ENCODE data around the gene MERTK.
"Not testable (repeated sequence)": the region's sequence is repeated elsewhere in the genome, so short reads cannot be mapped to it uniquely, and the experiment has no call there.

MERTK gene

DNA sequence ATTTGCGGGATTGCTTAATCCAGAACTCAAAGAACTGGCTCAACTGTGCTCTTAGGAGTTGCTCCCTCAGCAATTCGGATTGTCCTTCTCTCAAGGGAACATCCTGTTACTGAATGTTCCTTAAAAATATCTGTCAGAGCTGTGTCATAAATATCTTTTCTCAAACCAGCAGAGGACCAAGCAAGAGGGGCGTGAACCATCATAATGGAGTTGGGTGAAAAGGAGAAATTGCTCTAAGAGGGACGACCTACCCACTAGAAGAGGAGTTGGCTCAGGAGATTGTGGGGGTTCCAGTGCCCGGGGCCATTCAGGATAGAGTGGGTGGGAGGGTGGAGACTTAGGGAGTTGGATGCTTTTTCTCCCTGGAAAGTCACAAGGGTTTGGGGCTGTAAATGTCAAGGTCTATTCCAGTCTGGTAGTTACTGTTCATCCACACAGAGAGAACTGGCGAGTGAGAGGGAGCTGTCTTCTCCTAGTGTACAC, 59.5 kb downstream of the MERTK start:
- no peak overlapping the region for H3K9ac ChIP-seq
- H3K4me3 ChIP-seq: no peak overlapping the region
- no peak overlapping the region for H3K27ac ChIP-seq
- H3K36me3 ChIP-seq: no peaks in the 10 kb centered on the region
- H4K20me1 ChIP-seq: no peaks in the 10 kb centered on the region
- H3K9me3 ChIP-seq: no peaks in the 10 kb centered on the region
- no peaks in the 10 kb centered on the region for H3K4me1 ChIP-seq
- TF ChIP-seq Cebpa-rat (IDR thresholded peaks at IDR 0.05): no peak
- no peak overlapping the region for H3K4me2 ChIP-seq
- H3K27me3 ChIP-seq: no peaks in the 10 kb centered on the region

DNA sequence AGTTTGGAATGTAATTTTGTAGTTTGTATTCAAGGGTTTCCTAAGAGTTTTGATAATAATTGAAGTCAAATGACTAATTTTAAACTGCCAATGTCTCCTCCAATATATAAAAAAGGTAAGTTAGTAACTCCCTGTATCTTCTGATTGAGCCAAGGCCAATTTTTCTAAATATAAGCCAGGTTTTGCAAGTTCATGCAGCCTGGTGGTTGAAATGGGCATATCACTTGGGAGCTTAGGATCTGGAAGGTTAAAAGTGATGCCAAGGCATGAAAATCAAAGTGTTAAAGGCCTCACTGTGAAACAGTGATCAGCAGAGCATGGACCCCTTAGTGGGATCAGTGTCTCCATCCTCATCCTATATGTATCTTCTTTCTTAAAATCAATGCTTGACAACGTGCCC, 60.5 kb downstream of the MERTK start:
- no peaks in the 10 kb centered on the region for H3K36me3 ChIP-seq
- H3K27ac ChIP-seq: no peak overlapping the region
- H3K4me1 ChIP-seq: no peaks in the 10 kb centered on the region
- H4K20me1 ChIP-seq: no peaks in the 10 kb centered on the region
- H3K4me3 ChIP-seq: no peak overlapping the region
- no peaks in the 10 kb centered on the region for H3K9me3 ChIP-seq
- no peak overlapping the region for H3K9ac ChIP-seq
- H3K27me3 ChIP-seq: no peaks in the 10 kb centered on the region
- H3K4me2 ChIP-seq: no peak overlapping the region
- no peak for TF ChIP-seq Cebpa-rat (IDR thresholded peaks at IDR 0.05)

DNA sequence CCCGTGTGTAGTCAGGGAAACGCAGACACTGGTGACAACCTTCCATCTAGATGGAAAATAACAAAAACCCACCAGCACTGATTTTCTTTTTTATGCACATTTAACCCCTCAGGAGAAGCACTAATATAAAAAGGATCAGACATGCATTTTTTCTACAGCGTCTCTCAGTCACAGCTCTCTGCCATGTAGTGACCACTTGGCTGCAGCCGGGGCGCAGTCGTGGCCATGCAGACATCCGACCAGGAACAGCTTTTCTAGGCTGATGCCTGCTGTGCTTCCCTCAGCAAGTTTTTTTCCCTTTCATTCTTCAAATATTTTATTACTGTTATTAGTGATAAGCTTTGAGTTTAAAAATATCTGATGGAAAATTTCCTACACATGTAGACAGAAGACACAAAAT, 63.3 kb downstream of the MERTK start:
- Histone ChIP-seq H3K4me2 (no peak overlapping the region), H3K27ac (no peak overlapping the region), H3K9ac (no peak overlapping the region), H3K36me3 (no peaks in the 10 kb centered on the region), H4K20me1 (no peaks in the 10 kb centered on the region), H3K4me1 (no peaks in the 10 kb centered on the region), H3K27me3 (no peaks in the 10 kb centered on the region), H3K9me3 (no peaks in the 10 kb centered on the region), H3K4me3 (no peak overlapping the region)
- TF ChIP-seq Cebpa-rat (IDR thresholded peaks at IDR 0.05): no peak

DNA sequence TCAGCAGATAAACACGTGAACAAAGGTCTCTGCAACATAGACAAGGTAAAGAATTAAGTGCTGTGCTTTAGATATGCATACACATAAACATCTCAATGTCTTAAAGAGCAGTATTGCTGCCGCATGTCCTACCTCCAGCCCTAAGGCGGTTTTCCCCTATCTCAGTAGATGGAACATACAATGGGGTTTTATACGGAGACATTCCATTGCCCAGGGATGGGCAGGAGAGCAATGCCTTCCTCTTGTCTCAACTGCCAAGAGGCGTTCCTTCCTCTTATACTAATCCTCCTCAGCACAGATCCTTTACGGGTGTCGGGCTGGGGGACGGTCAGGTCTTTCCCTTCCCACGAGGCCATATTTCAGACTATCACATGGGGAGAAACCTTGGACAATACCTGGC, 64.7 kb downstream of the MERTK start:
- H3K4me1 ChIP-seq, H3K36me3 ChIP-seq, H3K9me3 ChIP-seq, H3K4me3 ChIP-seq, H3K4me2 ChIP-seq, H4K20me1 ChIP-seq, H3K9ac ChIP-seq, H3K27ac ChIP-seq, H3K27me3 ChIP-seq: not testable (repeated sequence)

DNA sequence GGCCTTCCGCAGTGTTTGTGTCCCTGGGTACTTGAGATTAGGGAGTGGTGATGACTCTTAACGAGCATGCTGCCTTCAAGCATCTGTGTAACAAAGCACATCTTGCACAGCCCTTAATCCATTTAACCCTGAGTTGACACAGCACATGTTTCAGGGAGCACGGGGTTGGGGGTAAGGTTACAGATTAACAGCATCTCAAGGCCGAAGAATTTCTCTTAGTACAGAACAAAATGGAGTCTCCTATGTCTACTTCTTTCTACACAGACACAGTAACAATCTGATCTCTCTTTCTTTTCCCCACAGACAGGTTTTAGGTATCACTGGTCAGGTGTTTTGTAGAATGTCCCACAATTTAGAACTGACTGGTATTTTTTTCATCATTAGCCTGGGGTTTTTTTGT, 65.1 kb downstream of the MERTK start:
- not testable (repeated sequence) for H3K9me3 ChIP-seq, H3K4me2 ChIP-seq, H3K27me3 ChIP-seq, H3K36me3 ChIP-seq, H3K9ac ChIP-seq, H3K4me3 ChIP-seq, H3K4me1 ChIP-seq, H4K20me1 ChIP-seq, H3K27ac ChIP-seq

GRCh38 chr2:111965062-111965461, 66.7 kb downstream of the MERTK start:
- Histone ChIP-seq H3K4me1 (no peaks in the 10 kb centered on the region), H3K4me2 (no peak overlapping the region), H3K4me3 (no peak overlapping the region), H3K27ac (no peak overlapping the region), H4K20me1 (no peaks in the 10 kb centered on the region), H3K27me3 (no peaks in the 10 kb centered on the region), H3K36me3 (no peaks in the 10 kb centered on the region), H3K9ac (no peak overlapping the region), H3K9me3 (no peaks in the 10 kb centered on the region)
- no peak for TF ChIP-seq Cebpa-rat (IDR thresholded peaks at IDR 0.05)

GRCh38 chr2:111966241-111966640, 67.8 kb downstream of the MERTK start:
- Histone ChIP-seq H3K27ac (no peak overlapping the region), H4K20me1 (no peaks in the 10 kb centered on the region), H3K36me3 (no peaks in the 10 kb centered on the region), H3K9me3 (no peaks in the 10 kb centered on the region), H3K4me2 (no peak overlapping the region), H3K9ac (no peak overlapping the region), H3K27me3 (no peaks in the 10 kb centered on the region), H3K4me3 (no peak overlapping the region), H3K4me1 (no peaks in the 10 kb centered on the region)
- no peak for TF ChIP-seq Cebpa-rat (IDR thresholded peaks at IDR 0.05)

GRCh38 chr2:111967018-111967417, 68.6 kb downstream of the MERTK start:
- H3K9me3 ChIP-seq: no peaks in the 10 kb centered on the region
- H3K4me1 ChIP-seq: no peaks in the 10 kb centered on the region
- no peaks in the 10 kb centered on the region for H3K27me3 ChIP-seq
- H3K27ac ChIP-seq: no peak overlapping the region
- no peaks in the 10 kb centered on the region for H3K36me3 ChIP-seq
- H3K9ac ChIP-seq: no peak overlapping the region
- no peaks in the 10 kb centered on the region for H4K20me1 ChIP-seq
- H3K4me2 ChIP-seq: no peak overlapping the region
- TF ChIP-seq Cebpa-rat (IDR thresholded peaks at IDR 0.05): no peak
- H3K4me3 ChIP-seq: no peak overlapping the region

DNA sequence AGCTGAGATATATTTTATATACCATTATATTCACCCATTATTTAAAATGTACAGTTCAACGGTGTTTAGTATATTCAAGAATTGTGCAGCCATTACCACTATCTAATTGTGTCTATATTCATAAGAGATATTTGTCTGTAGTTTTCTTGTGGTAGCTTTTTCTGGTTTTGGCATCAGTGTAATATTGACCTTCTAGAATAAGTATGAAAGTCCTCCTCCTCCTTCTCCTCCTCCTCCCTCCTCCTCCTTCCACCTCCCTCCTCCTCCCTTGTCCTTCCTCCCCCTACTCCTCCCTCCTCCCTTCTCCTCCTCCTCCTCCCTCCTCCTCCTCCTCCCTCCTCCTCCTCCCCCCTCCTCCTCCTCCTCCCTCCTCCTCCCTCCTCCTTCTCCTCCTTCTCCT, 72.0 kb downstream of the MERTK start:
- no peak for TF ChIP-seq Cebpa-rat (IDR thresholded peaks at IDR 0.05)
- Histone ChIP-seq H3K36me3 (no peaks in the 10 kb centered on the region), H4K20me1 (no peaks in the 10 kb centered on the region), H3K9me3 (no peaks in the 10 kb centered on the region), H3K4me2 (no peak overlapping the region), H3K27me3 (no peaks in the 10 kb centered on the region), H3K4me3 (no peak overlapping the region), H3K4me1 (peaks cover 15% of the 10 kb centered on the region), H3K9ac (no peak overlapping the region), H3K27ac (no peak overlapping the region)

- Histone ChIP-seq H4K20me1 (no peaks in the 10 kb centered on the region), H3K36me3 (no peaks in the 10 kb centered on the region), H3K4me3 (no peak overlapping the region), H3K9me3 (peaks cover 11% of the 10 kb centered on the region), H3K4me1 (peaks cover 15% of the 10 kb centered on the region), H3K9ac (peak overlapping the region; percentile 11; the same call in 1 of the 2 replicates), H3K4me2 (peak overlapping the region; percentile 70), H3K27me3 (no peaks in the 10 kb centered on the region), H3K27ac (peak overlapping the region; percentile 62)
- TF ChIP-seq Cebpa-rat (IDR thresholded peaks at IDR 0.05): no peak
These were observed 74.7 kb downstream of the MERTK start for GRCh38 chr2:111972955-111973565.

- no peak overlapping the region for H3K27ac ChIP-seq
- peaks cover 15% of the 10 kb centered on the region for H3K4me1 ChIP-seq
- no peak overlapping the region for H3K4me3 ChIP-seq
- no peak overlapping the region for H3K9ac ChIP-seq
- H3K27me3 ChIP-seq: no peaks in the 10 kb centered on the region
- H3K4me2 ChIP-seq: peak overlapping the region; percentile 70
- no peaks in the 10 kb centered on the region for H3K36me3 ChIP-seq
- no peak for TF ChIP-seq Cebpa-rat (IDR thresholded peaks at IDR 0.05)
- H3K9me3 ChIP-seq: peaks cover 12% of the 10 kb centered on the region
- H4K20me1 ChIP-seq: no peaks in the 10 kb centered on the region
These were observed 75.3 kb downstream of the MERTK start for GRCh38 chr2:111973701-111974100.

All from BLaER1 (cell line).